HepG2 (cell line): ENCODE measurements around the gene ELAPOR1. TPM values are rescaled to one million over a fixed set of nuclear protein-coding genes. Genes with fewer than 3 reads are reported as not detected.

Experiments used
- ATAC-seq: fragments of 200-7000 bp; cut with Tn5 transposase; 3 replicates; pipeline ENCODE4 v1.9.1; 2020; ENCODE audit warnings: mild to moderate bottlenecking, moderate library complexity
- BruUV-seq: library from RNA; stranded (reverse); fragments of 400-500 nt; replicated peaks from 2 replicates; lab custom pipeline; 2021; lab: Mats Ljungman, UMichigan
- CTCF ChIA-PET: fragments of 300-600 bp; formaldehyde crosslinking; extraction: SDS; loops from one replicate; lab custom pipeline; 2021; ENCODE audit warnings: low total read pairs, inconsistent platforms, low intra/inter-chr PET ratio; lab: Yijun Ruan, JAX
- POLR2A ChIA-PET: fragments of 350-600 bp; sonication (Branson Sonifier 250); formaldehyde crosslinking; loops from one replicate; lab custom pipeline; 2020; ENCODE audit warnings: antibody characterized with exemption, inconsistent platforms; lab: Yijun Ruan, JAX
- DNase-seq: peaks from one replicate; pipeline ENCODE4 v3.0.0-alpha.2; 2015; ENCODE audit warnings: low spot score
- FAIRE-seq: peaks from 3 replicates; lab custom pipeline; 2011; peaks lifted over from hg19 to GRCh38; lab: Jason Lieb, UNC
- H2AFZ ChIP-seq: one replicate; pipeline ENCODE4 v1.6.1; 2011; ENCODE audit warnings: low read length, inconsistent platforms
- H3K27ac ChIP-seq: fragments of 300-600 bp; 3 replicates; pipeline ENCODE4 v1.8.0; 2011; ENCODE audit warnings: mixed run types, mild to moderate bottlenecking, mixed read lengths, low read length, inconsistent platforms; ENCODE audit not compliant: insufficient read depth; ENCODE audit errors: extremely low read length
- H3K27me3 ChIP-seq, 2 experiments: fragments of 200-600 bp in 1 of 2; 2 replicates in 1 of 2; 3 replicates in 1 of 2; pipeline versions ENCODE4 v1.6.0 to v1.8.0; 2011; ENCODE audit warnings: low read length in 2 of 2, mild to moderate bottlenecking in 2 of 2, moderate library complexity in 2 of 2, inconsistent platforms in 1 of 2; ENCODE audit not compliant: insufficient read depth in 2 of 2, control insufficient read depth in 1 of 2
- H3K36me3 ChIP-seq, 2 experiments: fragments of 200-600 bp in 1 of 2; replicated peaks in 1 of 2; 2 replicates in 1 of 2; 3 replicates in 1 of 2; pipeline versions ENCODE4 v1.5.1 to v1.8.0; 2011; ENCODE audit warnings: low read length in 2 of 2, inconsistent platforms in 1 of 2; ENCODE audit not compliant: insufficient read depth in 2 of 2, control insufficient read depth in 1 of 2
- H3K4me1 ChIP-seq: 2 replicates; pipeline ENCODE4 v1.5.1; 2012; ENCODE audit warnings: low read length, inconsistent platforms; ENCODE audit not compliant: insufficient read depth
- H3K4me2 ChIP-seq: 2 replicates; pipeline ENCODE4 v1.6.0; 2011; ENCODE audit warnings: low read depth, low read length, inconsistent platforms
- H3K4me3 ChIP-seq, 3 experiments: fragments of 200-600 bp in 1 of 3; sonication (generic), shearing (Covaris generic) in 1 of 3; replicated peaks in 1 of 3; 2 replicates each; pipeline ENCODE4 v1.5.1; 2011 to 2016; ENCODE audit warnings: low read length in 3 of 3, inconsistent platforms in 2 of 3, low read depth in 2 of 3, mild to moderate bottlenecking in 2 of 3, control low read depth in 1 of 3, mixed read lengths in 1 of 3; ENCODE audit not compliant: insufficient read depth in 1 of 3
- H3K79me2 ChIP-seq: one replicate; pipeline ENCODE4 v1.6.1; 2011; ENCODE audit warnings: low read length, inconsistent platforms; ENCODE audit not compliant: insufficient read depth
- H3K9ac ChIP-seq: 2 replicates; pipeline ENCODE4 v1.6.0; 2011; ENCODE audit warnings: mild to moderate bottlenecking, low read depth, low read length, inconsistent platforms; ENCODE audit not compliant: insufficient read depth
- H3K9me3 ChIP-seq: 2 replicates; pipeline ENCODE4 v1.5.1; 2012; ENCODE audit warnings: mild to moderate bottlenecking, low read length
- H4K20me1 ChIP-seq: 2 replicates; pipeline ENCODE4 v1.6.0; 2011; ENCODE audit warnings: inconsistent platforms, mild to moderate bottlenecking, low read length, moderate library complexity; ENCODE audit not compliant: insufficient read depth
- AHR ChIP-seq: IDR thresholded peaks from 2 replicates; pipeline ENCODE4 v1.6.1; 2018; ENCODE audit warnings: missing genetic modification reagents, missing compliant biosample characterization
- CEBPZ ChIP-seq: IDR thresholded peaks from 2 replicates; pipeline ENCODE4 v1.6.1; 2012; ENCODE audit warnings: low read length, improper control_type of control experiment
- CHD4 ChIP-seq: fragments of 200-600 bp; sonication (generic); IDR thresholded peaks from 2 replicates; pipeline ENCODE4 v1.7.0; 2017; ENCODE audit warnings: mild to moderate bottlenecking, low read length, borderline replicate concordance
- FOSL2 ChIP-seq: sonication (generic); formaldehyde crosslinking; IDR thresholded peaks from 2 replicates; pipeline ENCODE4 v1.4.0; 2020; ENCODE audit warnings: missing genetic modification reagents
- MYC ChIP-seq: sonication (generic); formaldehyde crosslinking; IDR thresholded peaks from 2 replicates; pipeline ENCODE4 v1.9.0; 2021; ENCODE audit warnings: missing genetic modification reagents, borderline replicate concordance
- SYNCRIP ChIP-seq: fragments of 200-400 bp; formaldehyde crosslinking; IDR thresholded peaks from 2 replicates; pipeline ENCODE4 v1.6.1; 2018; ENCODE audit warnings: mild to moderate bottlenecking, low read depth, low read length; ENCODE audit not compliant: insufficient read depth
- ZNF350 ChIP-seq: sonication (generic); formaldehyde crosslinking; IDR thresholded peaks from 2 replicates; pipeline ENCODE4 v1.4.0; 2020; ENCODE audit warnings: mild to moderate bottlenecking, low read depth, missing genetic modification reagents, borderline replicate concordance
- WGBS: methylation state at CpG from one replicate; pipeline ENCODE4 v1.1.6; 2017; ENCODE audit warnings: low lambda C conversion rate; 5-methylcytosine and 5-hydroxymethylcytosine counted together
- in situ Hi-C: cut with HindIII; loops from 2 replicates; pipeline ENCODE4 v1.10.0; 2017; ENCODE audit warnings: low pct_unique_long_range_greater_than_20kb; ENCODE audit not compliant: extremely low pct_ligation_motif_present
- intact Hi-C: fragments of 100-400 bp; cut with micrococcal nuclease; formaldehyde crosslinking; loops from one replicate; pipeline ENCODE4 v1.10.0; 2022; ENCODE audit not compliant: unreplicated experiment
- polyA plus RNA-seq, 8 experiments: library from polyadenylated mRNA; depleted of rRNA in 3 of 8; stranded (reverse) in 7 of 8; unstranded in 1 of 8; fragments of >200 nt; fragmentation: Illumina TruSeq in 4 of 8; extraction: Trizol in 4 of 8; gene quantifications; 2 replicates each; pipeline versions ENCODE4 v1.2.1 to v1.2.3, GENCODE V29; 2011 to 2016; ENCODE audit warnings: low read depth in 4 of 8, missing spikeins in 1 of 8, mixed read lengths in 1 of 8; ENCODE audit not compliant: insufficient read depth in 1 of 8
- total RNA-seq, 5 experiments: library from RNA; depleted of rRNA; stranded (reverse); fragments of >200 nt; fragmentation: Illumina TruSeq; extraction: Trizol; gene quantifications; 2 replicates each; pipeline ENCODE4 v1.2.3, GENCODE V29; 2016; ENCODE audit warnings: low read depth in 1 of 5
- TF ChIP-seq, protein P1 (sequence below): IDR thresholded peaks from 2 replicates; pipeline ENCODE4 v1.4.0; 2020; ENCODE audit warnings: mild to moderate bottlenecking, missing genetic modification reagents
- TF ChIP-seq, protein P2 (sequence below): sonication (generic); formaldehyde crosslinking; IDR thresholded peaks from 2 replicates; pipeline ENCODE4 v1.4.0; 2020; ENCODE audit warnings: mild to moderate bottlenecking, missing genetic modification reagents
- TF ChIP-seq, protein P3 (sequence below): IDR thresholded peaks from 2 replicates; pipeline ENCODE4 v1.6.1; 2016; ENCODE audit warnings: mild to moderate bottlenecking
- TF ChIP-seq, protein P4 (sequence below): sonication (generic); formaldehyde crosslinking; IDR thresholded peaks from 2 replicates; pipeline ENCODE4 v1.4.0; 2020; ENCODE audit warnings: mild to moderate bottlenecking, missing genetic modification reagents

The ELAPOR1 gene
- total and polyA plus RNA-seq, 2 of the 13 experiments (the other 11 are each of a cell fraction or from before 2014, with no cell fraction given) = 0.13 to 0.20 TPM

- no peak overlapping the region for H2AFZ ChIP-seq
- H3K4me1 ChIP-seq = peaks cover 71% of the 10 kb centered on the region
- DNase-seq (no peak), ATAC-seq (no peak), FAIRE-seq (no peak)
- H3K36me3 ChIP-seq = no peaks in the 10 kb centered on the region
- no peaks in the 10 kb centered on the region for H3K9me3 ChIP-seq
- in situ Hi-C loops = no loop called here
- no peaks in the 10 kb centered on the region for H3K79me2 ChIP-seq
- intact Hi-C loops = no loop called here
- H3K4me2 ChIP-seq = no peak overlapping the region
- POLR2A ChIA-PET = no interaction called here
- no peak overlapping the region for H3K4me3 ChIP-seq
- CTCF ChIA-PET = no interaction called here
- no peak overlapping the region for H3K9ac ChIP-seq
- no TSS peak for BruUV-seq
- peaks cover 1 to 4% of the 10 kb centered on the region in 2 experiments; a peak in 2 of 5 replicates for H3K27me3 ChIP-seq
- 58% methylated on average over 7 of the region's 7 CpGs for WGBS
- H4K20me1 ChIP-seq = no peaks in the 10 kb centered on the region
- H3K27ac ChIP-seq = no peak overlapping the region
- TF ChIP-seq CEBPZ = no peak
- TF ChIP-seq, protein P1, sequence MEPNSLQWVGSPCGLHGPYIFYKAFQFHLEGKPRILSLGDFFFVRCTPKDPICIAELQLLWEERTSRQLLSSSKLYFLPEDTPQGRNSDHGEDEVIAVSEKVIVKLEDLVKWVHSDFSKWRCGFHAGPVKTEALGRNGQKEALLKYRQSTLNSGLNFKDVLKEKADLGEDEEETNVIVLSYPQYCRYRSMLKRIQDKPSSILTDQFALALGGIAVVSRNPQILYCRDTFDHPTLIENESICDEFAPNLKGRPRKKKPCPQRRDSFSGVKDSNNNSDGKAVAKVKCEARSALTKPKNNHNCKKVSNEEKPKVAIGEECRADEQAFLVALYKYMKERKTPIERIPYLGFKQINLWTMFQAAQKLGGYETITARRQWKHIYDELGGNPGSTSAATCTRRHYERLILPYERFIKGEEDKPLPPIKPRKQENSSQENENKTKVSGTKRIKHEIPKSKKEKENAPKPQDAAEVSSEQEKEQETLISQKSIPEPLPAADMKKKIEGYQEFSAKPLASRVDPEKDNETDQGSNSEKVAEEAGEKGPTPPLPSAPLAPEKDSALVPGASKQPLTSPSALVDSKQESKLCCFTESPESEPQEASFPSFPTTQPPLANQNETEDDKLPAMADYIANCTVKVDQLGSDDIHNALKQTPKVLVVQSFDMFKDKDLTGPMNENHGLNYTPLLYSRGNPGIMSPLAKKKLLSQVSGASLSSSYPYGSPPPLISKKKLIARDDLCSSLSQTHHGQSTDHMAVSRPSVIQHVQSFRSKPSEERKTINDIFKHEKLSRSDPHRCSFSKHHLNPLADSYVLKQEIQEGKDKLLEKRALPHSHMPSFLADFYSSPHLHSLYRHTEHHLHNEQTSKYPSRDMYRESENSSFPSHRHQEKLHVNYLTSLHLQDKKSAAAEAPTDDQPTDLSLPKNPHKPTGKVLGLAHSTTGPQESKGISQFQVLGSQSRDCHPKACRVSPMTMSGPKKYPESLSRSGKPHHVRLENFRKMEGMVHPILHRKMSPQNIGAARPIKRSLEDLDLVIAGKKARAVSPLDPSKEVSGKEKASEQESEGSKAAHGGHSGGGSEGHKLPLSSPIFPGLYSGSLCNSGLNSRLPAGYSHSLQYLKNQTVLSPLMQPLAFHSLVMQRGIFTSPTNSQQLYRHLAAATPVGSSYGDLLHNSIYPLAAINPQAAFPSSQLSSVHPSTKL (CRISPR knock-in tag) = no peak
- no peak for TF ChIP-seq CHD4
- no peak for TF ChIP-seq MYC (CRISPR knock-in tag)
- TF ChIP-seq AHR (CRISPR knock-in tag) = no peak
- no peak for TF ChIP-seq SYNCRIP
- TF ChIP-seq ZNF350 = no peak
- TF ChIP-seq FOSL2 (CRISPR knock-in tag) = no peak
- TF ChIP-seq, protein P2, sequence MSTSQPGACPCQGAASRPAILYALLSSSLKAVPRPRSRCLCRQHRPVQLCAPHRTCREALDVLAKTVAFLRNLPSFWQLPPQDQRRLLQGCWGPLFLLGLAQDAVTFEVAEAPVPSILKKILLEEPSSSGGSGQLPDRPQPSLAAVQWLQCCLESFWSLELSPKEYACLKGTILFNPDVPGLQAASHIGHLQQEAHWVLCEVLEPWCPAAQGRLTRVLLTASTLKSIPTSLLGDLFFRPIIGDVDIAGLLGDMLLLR (CRISPR knock-in tag) = no peak
- TF ChIP-seq, protein P3, sequence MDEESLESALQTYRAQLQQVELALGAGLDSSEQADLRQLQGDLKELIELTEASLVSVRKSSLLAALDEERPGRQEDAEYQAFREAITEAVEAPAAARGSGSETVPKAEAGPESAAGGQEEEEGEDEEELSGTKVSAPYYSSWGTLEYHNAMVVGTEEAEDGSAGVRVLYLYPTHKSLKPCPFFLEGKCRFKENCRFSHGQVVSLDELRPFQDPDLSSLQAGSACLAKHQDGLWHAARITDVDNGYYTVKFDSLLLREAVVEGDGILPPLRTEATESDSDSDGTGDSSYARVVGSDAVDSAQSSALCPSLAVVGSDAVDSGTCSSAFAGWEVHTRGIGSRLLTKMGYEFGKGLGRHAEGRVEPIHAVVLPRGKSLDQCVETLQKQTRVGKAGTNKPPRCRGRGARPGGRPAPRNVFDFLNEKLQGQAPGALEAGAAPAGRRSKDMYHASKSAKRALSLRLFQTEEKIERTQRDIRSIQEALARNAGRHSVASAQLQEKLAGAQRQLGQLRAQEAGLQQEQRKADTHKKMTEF (CRISPR knock-in tag) = no peak
- TF ChIP-seq, protein P4, sequence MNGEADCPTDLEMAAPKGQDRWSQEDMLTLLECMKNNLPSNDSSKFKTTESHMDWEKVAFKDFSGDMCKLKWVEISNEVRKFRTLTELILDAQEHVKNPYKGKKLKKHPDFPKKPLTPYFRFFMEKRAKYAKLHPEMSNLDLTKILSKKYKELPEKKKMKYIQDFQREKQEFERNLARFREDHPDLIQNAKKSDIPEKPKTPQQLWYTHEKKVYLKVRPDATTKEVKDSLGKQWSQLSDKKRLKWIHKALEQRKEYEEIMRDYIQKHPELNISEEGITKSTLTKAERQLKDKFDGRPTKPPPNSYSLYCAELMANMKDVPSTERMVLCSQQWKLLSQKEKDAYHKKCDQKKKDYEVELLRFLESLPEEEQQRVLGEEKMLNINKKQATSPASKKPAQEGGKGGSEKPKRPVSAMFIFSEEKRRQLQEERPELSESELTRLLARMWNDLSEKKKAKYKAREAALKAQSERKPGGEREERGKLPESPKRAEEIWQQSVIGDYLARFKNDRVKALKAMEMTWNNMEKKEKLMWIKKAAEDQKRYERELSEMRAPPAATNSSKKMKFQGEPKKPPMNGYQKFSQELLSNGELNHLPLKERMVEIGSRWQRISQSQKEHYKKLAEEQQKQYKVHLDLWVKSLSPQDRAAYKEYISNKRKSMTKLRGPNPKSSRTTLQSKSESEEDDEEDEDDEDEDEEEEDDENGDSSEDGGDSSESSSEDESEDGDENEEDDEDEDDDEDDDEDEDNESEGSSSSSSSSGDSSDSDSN (CRISPR knock-in tag) = no peak
Observed at GRCh38 chr1:109160071-109160840, 46.3 kb downstream of the ELAPOR1 start.
